CD4-positive, alpha-beta T cell treated with Interleukin-17A for 4 hours (primary cell): ENCODE measurements around the gene GPX6.
"Not testable (repeated sequence)": the region's sequence is repeated elsewhere in the genome, so short reads cannot be mapped to it uniquely, and the experiment has no call there.

Source experiments
- DNase-seq: peaks from one replicate; pipeline ENCODE4 v3.0.0-alpha.2; 2020; ENCODE audit warnings: mixed read lengths

GPX6 gene

GRCh38 chr6:28523241-28523622 is 7.6 kb upstream of the GPX6 start:
- peak; percentile 62 for DNase-seq

- DNase-seq = no peak
Measured at GRCh38 chr6:28522594-28523240, 7.1 kb upstream of the GPX6 start.

- DNase-seq = no peak
Measured at GRCh38 chr6:28517964-28518363, 2.4 kb upstream of the GPX6 start.

- DNase-seq = not testable (repeated sequence)
Measured at GRCh38 chr6:28512387-28512786, 3.2 kb downstream of the GPX6 start.

GRCh38 chr6:28511628-28512300 is 3.8 kb downstream of the GPX6 start:
- DNase-seq = no peak

GRCh38 chr6:28506807-28507475 is 8.7 kb downstream of the GPX6 start:
- no peak for DNase-seq

GRCh38 chr6:28505733-28506132 is 9.9 kb downstream of the GPX6 start:
- no peak for DNase-seq

- DNase-seq = not testable (repeated sequence)
Measured at GRCh38 chr6:28502709-28503305, 12.8 kb downstream of the GPX6 start.

- not testable (repeated sequence) for DNase-seq
Measured at GRCh38 chr6:28502136-28502535, 13.5 kb downstream of the GPX6 start.

GRCh38 chr6:28501259-28501658 is 14.3 kb downstream of the GPX6 start:
- DNase-seq = no peak

- no peak for DNase-seq
Measured at GRCh38 chr6:28497893-28498292, 17.7 kb downstream of the GPX6 start.

- DNase-seq = no peak
Measured at GRCh38 chr6:28497306-28497705, 18.3 kb downstream of the GPX6 start.

GRCh38 chr6:28496099-28496779 is 19.4 kb downstream of the GPX6 start:
- DNase-seq = no peak

GRCh38 chr6:28491984-28492317 is 23.6 kb downstream of the GPX6 start:
- DNase-seq = no peak

GRCh38 chr6:28490205-28490890 is 25.2 kb downstream of the GPX6 start:
- DNase-seq = peak; percentile 10

GRCh38 chr6:28489366-28490204 is 26.0 kb downstream of the GPX6 start:
- DNase-seq = peak; percentile 44

GRCh38 chr6:28488916-28489365 is 26.7 kb downstream of the GPX6 start:
- DNase-seq = peak; percentile 17

- DNase-seq = no peak
Measured at GRCh38 chr6:28486988-28487742, 28.4 kb downstream of the GPX6 start.

GRCh38 chr6:28486533-28486932 is 29.1 kb downstream of the GPX6 start:
- DNase-seq = no peak

GRCh38 chr6:28485482-28485881 is 30.1 kb downstream of the GPX6 start:
- DNase-seq = no peak
